Common myeloid progenitor, CD34-positive (primary cell): ENCODE measurements around the gene CHTF18.

Source experiments
- CTCF ChIA-PET: fragments of 350-600 bp; sonication (Branson Sonifier 250); formaldehyde crosslinking; loops from one replicate; lab custom pipeline; 2021; ENCODE audit warnings: antibody characterized with exemption; lab: Charles Lee
- POLR2A ChIA-PET: fragments of 350-600 bp; sonication (Branson Sonifier 250); formaldehyde crosslinking; loops from one replicate; lab custom pipeline; 2021; ENCODE audit warnings: antibody characterized with exemption; lab: Charles Lee
- DNase-seq, 3 donors: peaks; one replicate each; pipeline versions ENCODE4 v3.0.0 to v3.0.0-alpha.2; 2013
- H3K27ac ChIP-seq, 2 experiments: 1 replicate in 1 of 2; 2 replicates in 1 of 2; pipeline ENCODE4 v1.7.0; 2013; ENCODE audit warnings: inconsistent platforms in 2 of 2, low read length in 2 of 2, mild to moderate bottlenecking in 2 of 2, low read depth in 1 of 2, moderate library complexity in 1 of 2; ENCODE audit not compliant: severe bottlenecking in 2 of 2, insufficient read depth in 1 of 2, poor library complexity in 1 of 2
- H3K27me3 ChIP-seq, 5 experiments: replicated peaks in 2 of 5; 1 replicate in 3 of 5; 2 replicates in 2 of 5; pipeline versions ENCODE4 v1.6.1 to v1.7.0; 2013; ENCODE audit warnings: low read length in 4 of 5, mild to moderate bottlenecking in 2 of 5, moderate library complexity in 2 of 5, inconsistent platforms in 1 of 5; ENCODE audit not compliant: insufficient read depth in 5 of 5, control insufficient read depth in 4 of 5
- H3K36me3 ChIP-seq, 4 experiments: 1 replicate in 2 of 4; 2 replicates in 2 of 4; pipeline versions ENCODE4 v1.6.1 to v1.7.0; 2013; ENCODE audit warnings: low read length in 3 of 4, control low read depth in 1 of 4, mild to moderate bottlenecking in 1 of 4; ENCODE audit not compliant: control insufficient read depth in 4 of 4, insufficient read depth in 4 of 4
- H3K4me1 ChIP-seq, 4 experiments: 1 replicate in 3 of 4; 2 replicates in 1 of 4; pipeline versions ENCODE4 v1.6.1 to v1.7.1; 2013; ENCODE audit warnings: low read length in 3 of 4, mild to moderate bottlenecking in 3 of 4, control low read depth in 1 of 4, inconsistent platforms in 1 of 4, moderate library complexity in 1 of 4; ENCODE audit not compliant: control insufficient read depth in 4 of 4, insufficient read depth in 4 of 4; ENCODE audit errors: control extremely low read depth in 1 of 4
- H3K4me3 ChIP-seq, 7 experiments: 1 replicate in 4 of 7; 2 replicates in 3 of 7; pipeline versions ENCODE4 v1.5.1 to v1.7.0; 2013; ENCODE audit warnings: mild to moderate bottlenecking in 7 of 7, low read length in 6 of 7, moderate library complexity in 6 of 7, inconsistent platforms in 2 of 7, low read depth in 2 of 7, control low read depth in 1 of 7; ENCODE audit not compliant: insufficient read depth in 4 of 7, control insufficient read depth in 1 of 7; ENCODE audit errors: extremely low read depth in 1 of 7
- H3K9me3 ChIP-seq, 5 experiments: 1 replicate in 4 of 5; 2 replicates in 1 of 5; pipeline versions ENCODE4 v1.6.1 to v1.7.1; 2013; ENCODE audit warnings: low read length in 4 of 5, mild to moderate bottlenecking in 2 of 5, inconsistent platforms in 1 of 5, low read depth in 1 of 5, moderate library complexity in 1 of 5; ENCODE audit not compliant: control insufficient read depth in 4 of 5, insufficient read depth in 2 of 5; ENCODE audit errors: control extremely low read depth in 1 of 5
- WGBS: methylation state at CpG from one replicate; pipeline ENCODE4 v1.1.5; 2013; ENCODE audit not compliant: insufficient coverage; 5-methylcytosine and 5-hydroxymethylcytosine counted together

CHTF18 gene

GRCh38 chr16:794853-795466 is 6.5 kb downstream of the CHTF18 start:
- no peak overlapping the region for H3K4me3 ChIP-seq
- peaks cover 0 to 22% (median 3%) of the 10 kb centered on the region in 5 experiments for H3K27me3 ChIP-seq
- ChIA-PET POLR2A (no interaction called here), CTCF (no interaction called here)
- peaks cover 0 to 2% (median 0%) of the 10 kb centered on the region in 5 experiments for H3K9me3 ChIP-seq
- H3K36me3 ChIP-seq = peaks cover 5 to 61% (median 34%) of the 10 kb centered on the region in 4 experiments
- DNase-seq = no peak
- H3K27ac ChIP-seq = no peak overlapping the region
- 94% methylated on average over 21 of the region's 31 CpGs for WGBS
- H3K4me1 ChIP-seq = no peaks in the 10 kb centered on the region

GRCh38 chr16:795580-796229 is 7.3 kb downstream of the CHTF18 start:
- ChIA-PET POLR2A (no interaction called here), CTCF (interaction anchor here (1.0 kb wide), 1 partner anchor 9 kb away, joined by 3 read pairs; no protein-coding TSS in a partner anchor)
- WGBS = 94% methylated on average over 31 of the region's 33 CpGs
- no peak overlapping the region for H3K4me3 ChIP-seq
- no peak for DNase-seq
- peaks cover 0 to 2% (median 0%) of the 10 kb centered on the region in 5 experiments for H3K9me3 ChIP-seq
- peaks cover 0 to 29% (median 7%) of the 10 kb centered on the region in 5 experiments for H3K27me3 ChIP-seq
- H3K36me3 ChIP-seq = peaks cover 2 to 55% (median 28%) of the 10 kb centered on the region in 4 experiments
- H3K27ac ChIP-seq = no peak overlapping the region
- peaks cover 0 to 5% (median 1%) of the 10 kb centered on the region in 4 experiments for H3K4me1 ChIP-seq

DNA sequence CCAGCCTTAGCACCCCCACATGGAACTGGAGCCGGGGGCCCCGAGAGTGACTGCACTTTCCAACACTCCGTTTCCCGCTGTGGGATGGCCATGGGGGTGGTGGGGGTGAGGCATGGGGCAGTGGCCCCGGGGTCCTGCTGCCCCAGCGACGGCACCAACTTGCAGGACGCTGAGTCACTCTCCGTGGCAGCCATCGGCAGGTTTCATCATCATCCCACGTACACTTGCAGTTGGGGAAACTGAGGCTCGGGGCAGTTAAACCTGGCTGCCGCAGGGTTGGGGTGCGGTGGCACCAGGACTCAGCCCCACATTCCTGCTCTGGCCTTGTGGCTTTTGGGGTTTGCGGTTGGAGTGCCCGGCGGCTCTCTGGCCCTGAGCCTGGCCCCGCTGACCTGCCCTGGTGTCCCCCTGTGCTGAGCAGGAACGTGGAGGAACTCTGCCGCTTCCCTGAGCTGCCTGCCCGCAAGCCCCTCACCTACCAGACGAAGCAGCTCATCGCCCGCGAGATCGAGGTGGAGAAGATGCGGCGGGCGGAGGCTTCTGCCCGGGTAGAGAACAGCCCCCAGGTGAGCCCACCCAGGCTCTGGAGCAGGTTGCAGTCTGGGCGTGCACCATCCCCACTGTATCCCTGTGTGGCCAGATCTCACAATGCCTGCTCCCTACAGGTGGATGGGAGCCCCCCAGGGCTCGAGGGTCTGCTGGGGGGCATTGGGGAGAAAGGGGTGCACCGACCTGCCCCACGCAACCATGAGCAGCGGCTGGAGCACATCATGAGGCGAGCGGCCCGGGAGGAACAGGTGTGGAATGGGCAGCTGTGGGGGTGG is 8.1 kb downstream of the CHTF18 start:
- Histone ChIP-seq H3K36me3 (peaks cover 0 to 47% (median 23%) of the 10 kb centered on the region in 4 experiments), H3K27ac (no peak overlapping the region), H3K9me3 (peaks cover 0 to 2% (median 0%) of the 10 kb centered on the region in 5 experiments), H3K4me3 (no peak overlapping the region), H3K27me3 (peaks cover 0 to 38% (median 13%) of the 10 kb centered on the region in 5 experiments), H3K4me1 (peaks cover 0 to 5% (median 1%) of the 10 kb centered on the region in 4 experiments)
- WGBS = 95% methylated on average over 30 of the region's 38 CpGs
- POLR2A ChIA-PET = no interaction called here
- CTCF ChIA-PET = interaction anchor here (1.0 kb wide), 1 partner anchor 8 kb away, joined by 3 read pairs; no protein-coding TSS in a partner anchor
- no peak for DNase-seq

GRCh38 chr16:797120-797420 is 8.7 kb downstream of the CHTF18 start:
- WGBS = 100% methylated on average over 1 of the region's 2 CpGs
- no peak overlapping the region for H3K27ac ChIP-seq
- peaks cover 0 to 43% (median 16%) of the 10 kb centered on the region in 5 experiments for H3K27me3 ChIP-seq
- H3K4me3 ChIP-seq = no peak overlapping the region
- H3K9me3 ChIP-seq = peaks cover 0 to 2% (median 0%) of the 10 kb centered on the region in 5 experiments
- DNase-seq = no peak
- peaks cover 0 to 5% (median 1%) of the 10 kb centered on the region in 4 experiments for H3K4me1 ChIP-seq
- ChIA-PET POLR2A (no interaction called here), CTCF (no interaction called here)
- peaks cover 0 to 42% (median 19%) of the 10 kb centered on the region in 4 experiments for H3K36me3 ChIP-seq

DNA sequence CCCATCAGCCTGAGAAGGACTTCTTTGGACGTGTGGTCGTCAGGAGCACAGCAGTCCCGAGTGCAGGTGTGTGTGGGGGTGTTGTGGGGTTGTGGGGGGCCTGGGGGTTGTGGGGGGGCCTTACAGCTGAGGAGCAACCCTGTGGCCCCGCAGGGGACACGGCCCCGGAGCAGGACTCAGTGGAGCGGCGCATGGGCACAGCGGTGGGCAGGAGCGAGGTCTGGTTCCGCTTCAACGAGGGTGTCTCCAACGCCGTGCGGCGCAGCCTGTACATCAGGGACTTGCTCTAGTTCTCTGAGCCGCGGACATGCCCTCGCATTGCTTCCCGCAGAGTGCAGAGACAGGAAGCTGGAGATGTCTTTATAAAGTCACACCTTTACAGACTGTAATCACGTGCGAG is 9.3 kb downstream of the CHTF18 start:
- ChIA-PET POLR2A (no interaction called here), CTCF (no interaction called here)
- no peak for DNase-seq
- Histone ChIP-seq H3K9me3 (peaks cover 0 to 2% (median 0%) of the 10 kb centered on the region in 5 experiments), H3K4me1 (peaks cover 0 to 5% (median 1%) of the 10 kb centered on the region in 4 experiments), H3K27me3 (peaks cover 0 to 49% (median 16%) of the 10 kb centered on the region in 5 experiments), H3K36me3 (peaks cover 0 to 36% (median 16%) of the 10 kb centered on the region in 4 experiments), H3K27ac (no peak overlapping the region), H3K4me3 (no peak overlapping the region)
- 96% methylated on average over 19 of the region's 22 CpGs for WGBS

GRCh38 chr16:798666-799065 is 10.2 kb downstream of the CHTF18 start:
- H3K27me3 ChIP-seq = peaks cover 0 to 57% (median 16%) of the 10 kb centered on the region in 5 experiments
- no peak for DNase-seq
- CTCF ChIA-PET = no interaction called here
- H3K4me3 ChIP-seq = no peak overlapping the region
- WGBS = 95% methylated on average over 11 of the region's 19 CpGs
- peaks cover 0 to 2% (median 0%) of the 10 kb centered on the region in 5 experiments for H3K9me3 ChIP-seq
- peaks cover 0 to 27% (median 11%) of the 10 kb centered on the region in 4 experiments for H3K36me3 ChIP-seq
- H3K4me1 ChIP-seq = peaks cover 0 to 5% (median 1%) of the 10 kb centered on the region in 4 experiments
- H3K27ac ChIP-seq = no peak overlapping the region
- POLR2A ChIA-PET = no interaction called here
